ENCODE data around the gene EHBP1L1.
A peak's percentile ranks its signal among the peaks of the same experiment; 100 is the strongest.

EHBP1L1 gene

DNA sequence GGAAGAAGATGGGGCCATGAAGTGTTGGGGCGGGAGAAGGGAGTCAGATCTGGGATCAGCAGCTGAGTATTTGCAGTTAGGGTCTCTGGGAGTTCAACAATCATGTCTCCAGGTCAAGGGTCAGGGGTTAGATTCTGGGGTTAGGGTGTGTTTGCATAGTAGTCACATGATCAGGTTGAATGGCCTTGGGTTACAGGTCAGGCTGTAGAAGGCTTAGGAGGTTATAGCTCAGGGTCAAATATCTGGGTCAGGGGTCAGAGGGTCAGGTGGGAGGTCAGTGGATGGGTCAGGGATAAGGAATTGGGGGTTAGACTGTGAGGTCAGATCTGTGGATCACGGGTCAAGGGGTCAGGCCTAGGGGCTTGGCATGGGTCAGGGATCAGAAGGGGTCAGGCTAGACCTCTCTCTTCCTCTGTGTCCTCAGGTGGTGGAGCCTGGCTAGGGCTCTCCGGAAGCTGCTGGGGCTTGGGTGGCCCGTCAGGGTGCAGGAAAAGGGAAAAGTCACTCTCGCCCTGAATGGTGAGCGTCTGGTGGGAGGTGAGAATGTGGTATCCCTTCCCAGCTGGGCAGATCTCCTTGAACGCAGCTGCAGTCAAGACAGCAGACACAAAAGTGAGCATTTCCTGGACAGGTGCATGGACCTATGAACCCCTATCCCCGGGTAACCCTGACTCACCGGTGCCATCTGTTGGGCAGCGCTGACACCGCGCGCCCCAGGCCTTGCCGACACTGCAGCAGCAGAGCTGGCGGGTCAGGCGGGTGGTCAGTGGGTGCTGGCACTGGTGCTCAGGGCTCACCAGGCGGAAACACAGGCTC lies 24.1 kb upstream of the EHBP1L1 start:
- Histone ChIP-seq H3K9me3 (ENCODE audit: low read depth, low read length) (no peaks in the 10 kb centered on the region), H3K27ac (no peak overlapping the region), H3K4me3 (no peak overlapping the region), H3K9ac (ENCODE audit: insufficient read length) (no peak overlapping the region), H3K36me3 (ENCODE audit: insufficient read depth, low read length) (peaks cover 19% of the 10 kb centered on the region; the same call in 1 of the 2 replicates)
- DNase-seq (ENCODE audit: low read depth, low spot score) = no peak
- no peak for TF ChIP-seq POLR2AphosphoS5 (IDR thresholded peaks at IDR 0.05; ENCODE audit: borderline replicate concordance, low read depth, low read length)
- no peak for TF ChIP-seq FOXP2 (optimal IDR thresholded peaks at IDR 0.05; ENCODE audit: control extremely low read depth, extremely low read length, insufficient read depth)
- TF ChIP-seq EZH2 (IDR thresholded peaks at IDR 0.05) = no peak

DNA sequence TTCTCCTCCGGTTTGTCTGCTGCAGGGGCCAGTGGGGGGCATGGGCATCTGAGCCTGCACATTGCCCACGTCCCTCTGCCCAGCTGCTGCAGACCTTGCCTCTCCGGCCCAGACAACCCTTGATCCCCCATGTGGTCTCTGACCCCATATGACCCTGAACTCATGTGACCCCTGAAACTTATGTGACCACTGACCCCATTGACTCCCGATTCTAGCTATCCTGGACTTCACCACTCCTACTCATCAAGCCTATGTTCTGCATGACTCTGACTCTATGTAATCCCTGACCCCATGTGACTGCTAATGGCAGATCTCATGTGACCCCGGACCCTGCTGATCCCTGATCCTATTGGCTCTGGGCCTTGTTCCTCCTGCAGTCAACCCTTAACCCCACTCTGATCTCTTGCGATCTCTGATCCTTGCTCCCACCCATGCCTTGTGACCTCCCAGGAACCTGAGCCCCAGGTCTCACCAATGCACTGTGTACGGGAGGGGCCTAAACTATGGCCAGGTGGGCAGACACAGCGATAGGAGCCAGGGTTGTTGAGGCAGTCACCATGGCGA lies 23.4 kb upstream of the EHBP1L1 start:
- Histone ChIP-seq H3K27ac (peak overlapping the region; percentile 67; the same call in 1 of the 2 replicates), H3K4me3 (no peak overlapping the region), H3K9ac (ENCODE audit: insufficient read length) (no peak overlapping the region), H3K36me3 (ENCODE audit: insufficient read depth, low read length) (peaks cover 19% of the 10 kb centered on the region; the same call in 1 of the 2 replicates), H3K9me3 (ENCODE audit: low read depth, low read length) (no peaks in the 10 kb centered on the region)
- no peak for DNase-seq (ENCODE audit: low read depth, low spot score)
- TF ChIP-seq FOXP2 (optimal IDR thresholded peaks at IDR 0.05; ENCODE audit: control extremely low read depth, extremely low read length, insufficient read depth) = no peak
- no peak for TF ChIP-seq POLR2AphosphoS5 (IDR thresholded peaks at IDR 0.05; ENCODE audit: borderline replicate concordance, low read depth, low read length)
- no peak for TF ChIP-seq EZH2 (IDR thresholded peaks at IDR 0.05)

DNA sequence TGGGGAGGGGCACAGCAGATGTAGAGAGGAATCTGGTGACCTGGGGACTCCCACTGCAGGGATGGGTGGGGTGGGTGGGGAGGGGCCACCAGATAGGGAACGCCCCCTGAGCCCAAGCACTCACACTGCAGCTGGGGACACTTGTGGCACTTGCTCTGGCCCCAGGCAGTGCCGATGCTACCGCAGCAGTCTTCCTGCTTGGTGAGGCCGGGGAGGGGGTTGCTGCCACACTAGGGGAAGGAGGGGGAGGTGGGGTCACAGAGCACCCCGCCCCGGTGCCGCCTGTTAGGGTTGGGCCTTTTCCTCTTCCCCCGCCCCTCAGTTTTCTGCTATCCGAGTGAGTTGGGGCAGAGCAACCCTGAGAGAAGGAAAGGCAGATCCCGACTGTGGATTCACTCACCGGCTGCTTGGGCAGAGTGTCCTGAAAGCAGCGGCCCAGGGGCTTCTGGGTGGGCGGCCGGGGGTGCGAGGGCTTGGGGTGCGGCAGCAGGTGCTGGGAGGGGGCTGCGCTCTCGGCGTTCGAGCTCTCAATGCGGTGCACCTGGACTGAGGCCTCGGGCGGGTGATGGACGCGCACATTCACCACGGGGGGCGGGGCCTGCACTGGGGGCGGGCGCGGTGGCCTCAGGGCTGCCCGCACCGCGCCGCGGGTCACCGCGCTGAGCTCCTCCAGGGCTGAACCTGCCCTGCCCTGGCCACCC lies 22.4 kb upstream of the EHBP1L1 start:
- H3K9me3 ChIP-seq (ENCODE audit: low read depth, low read length) = no peaks in the 10 kb centered on the region
- DNase-seq (ENCODE audit: low read depth, low spot score) = no peak
- TF ChIP-seq POLR2AphosphoS5 (IDR thresholded peaks at IDR 0.05; ENCODE audit: borderline replicate concordance, low read depth, low read length) (peak; percentile 59), EZH2 (IDR thresholded peaks at IDR 0.05) (no peak)
- H3K9ac ChIP-seq (ENCODE audit: insufficient read length) = no peak overlapping the region
- peak overlapping the region; percentile 73 for H3K27ac ChIP-seq
- H3K36me3 ChIP-seq (ENCODE audit: insufficient read depth, low read length) = peaks cover 19% of the 10 kb centered on the region; the same call in 1 of the 2 replicates
- peak overlapping the region; percentile 64 for H3K4me3 ChIP-seq

DNA sequence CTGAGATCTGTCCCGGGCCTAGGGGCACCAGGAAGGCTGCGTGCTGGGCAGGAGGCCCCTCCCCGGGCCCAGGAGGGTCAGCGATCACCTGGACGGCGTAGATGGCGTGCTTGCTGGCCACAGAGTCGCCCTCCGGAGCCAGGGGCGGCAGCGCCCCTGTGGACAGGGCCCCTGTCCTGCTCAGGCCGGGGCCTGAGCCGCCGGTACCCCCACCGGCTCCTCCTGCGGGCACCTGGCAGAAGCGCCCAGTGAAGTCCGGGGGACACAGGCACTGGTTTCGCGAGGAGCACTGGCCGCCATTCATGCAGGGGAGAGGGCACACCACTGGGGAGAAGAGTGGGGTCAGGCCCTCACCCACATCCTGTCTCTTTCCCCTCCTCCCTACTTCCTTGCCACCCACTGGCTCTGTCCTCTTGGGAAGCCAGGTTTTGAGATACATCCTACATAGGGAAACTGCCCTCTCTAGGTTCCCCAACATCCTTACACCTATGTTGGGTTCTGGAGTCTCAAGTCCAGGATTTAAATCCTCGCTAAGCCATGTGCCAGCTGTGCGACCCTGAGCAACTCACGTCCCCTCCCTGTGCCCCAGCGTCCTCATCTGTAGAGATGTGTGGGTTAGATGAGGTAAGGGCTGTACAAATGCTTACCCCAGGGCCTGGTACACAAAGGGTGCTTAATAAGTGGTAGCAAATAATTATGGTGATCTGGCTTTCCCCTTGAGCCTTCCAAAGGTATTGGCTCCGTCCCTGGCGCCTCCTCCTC lies 21.6 kb upstream of the EHBP1L1 start:
- TF ChIP-seq FOXP2 (optimal IDR thresholded peaks at IDR 0.05; ENCODE audit: control extremely low read depth, extremely low read length, insufficient read depth) = no peak
- no peak for TF ChIP-seq EZH2 (IDR thresholded peaks at IDR 0.05)
- TF ChIP-seq POLR2AphosphoS5 (IDR thresholded peaks at IDR 0.05; ENCODE audit: borderline replicate concordance, low read depth, low read length) = no peak
- no peak for DNase-seq (ENCODE audit: low read depth, low spot score)
- peak overlapping the region; percentile 29 for H3K9ac ChIP-seq (ENCODE audit: insufficient read length)
- H3K27ac ChIP-seq = peak overlapping the region; percentile 73
- peaks cover 17% of the 10 kb centered on the region; the same call in 1 of the 2 replicates for H3K36me3 ChIP-seq (ENCODE audit: insufficient read depth, low read length)
- peak overlapping the region; percentile 64 for H3K4me3 ChIP-seq
- no peaks in the 10 kb centered on the region for H3K9me3 ChIP-seq (ENCODE audit: low read depth, low read length)

DNA sequence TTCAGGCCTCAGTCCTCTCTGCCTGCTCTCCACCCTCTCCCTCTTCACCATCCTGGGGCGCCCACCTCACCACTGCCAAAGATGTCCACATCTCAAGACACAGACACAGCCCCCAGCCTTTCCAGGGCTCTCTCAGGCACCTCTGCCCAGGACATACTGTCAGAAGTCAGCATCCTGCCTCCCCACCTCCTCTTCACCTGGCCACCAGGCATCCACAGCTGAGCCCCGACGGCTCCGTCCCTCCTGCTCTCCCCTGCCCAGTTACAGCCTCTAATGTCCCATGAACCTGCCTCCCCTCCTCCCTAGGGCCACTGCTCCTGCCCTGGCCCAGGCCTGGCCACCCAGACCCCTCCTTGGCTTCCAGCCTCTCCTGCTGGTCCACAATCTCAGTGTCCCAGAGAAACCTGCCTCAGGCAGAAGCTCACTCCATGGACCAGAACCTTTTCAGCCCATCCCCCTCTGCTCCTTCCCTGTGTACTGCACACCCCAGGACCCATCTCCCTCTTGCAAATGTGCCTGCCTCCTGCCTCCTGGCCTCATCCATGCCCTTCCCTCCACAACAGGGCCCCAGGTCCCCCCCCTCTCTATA lies 20.9 kb upstream of the EHBP1L1 start:
- H3K9ac ChIP-seq (ENCODE audit: insufficient read length) = no peak overlapping the region
- H3K36me3 ChIP-seq (ENCODE audit: insufficient read depth, low read length) = peaks cover 13% of the 10 kb centered on the region; the same call in 1 of the 2 replicates
- peak overlapping the region; percentile 73 for H3K27ac ChIP-seq
- TF ChIP-seq FOXP2 (optimal IDR thresholded peaks at IDR 0.05; ENCODE audit: control extremely low read depth, extremely low read length, insufficient read depth) = no peak
- no peak for TF ChIP-seq EZH2 (IDR thresholded peaks at IDR 0.05)
- TF ChIP-seq POLR2AphosphoS5 (IDR thresholded peaks at IDR 0.05; ENCODE audit: borderline replicate concordance, low read depth, low read length) = no peak
- no peak for DNase-seq (ENCODE audit: low read depth, low spot score)
- H3K9me3 ChIP-seq (ENCODE audit: low read depth, low read length) = no peaks in the 10 kb centered on the region
- H3K4me3 ChIP-seq = no peak overlapping the region

DNA sequence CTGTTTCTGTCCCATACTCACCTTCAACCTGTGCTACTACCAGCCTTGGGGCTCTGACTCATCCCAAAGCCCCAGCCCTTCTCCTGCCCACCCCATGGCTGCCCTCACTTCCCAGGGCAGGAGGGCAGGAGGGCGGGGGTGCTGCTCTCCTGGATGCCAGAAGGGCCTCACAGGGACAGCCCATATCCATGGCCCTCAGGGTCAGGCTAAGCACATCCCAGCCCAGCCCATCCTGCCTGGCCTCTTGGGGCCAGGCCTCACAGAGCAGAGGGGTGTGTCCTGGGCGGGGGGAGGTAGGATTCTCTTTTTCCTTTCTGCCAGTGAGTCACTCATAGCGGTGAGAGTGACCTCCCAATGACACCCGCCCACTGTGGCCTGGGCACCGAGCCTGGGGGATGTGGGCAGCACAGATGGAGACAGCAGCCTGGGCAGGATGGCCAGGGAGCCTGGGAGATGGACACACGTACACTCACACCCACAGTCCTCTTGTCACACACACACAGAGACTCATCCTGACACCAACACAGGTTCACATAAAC lies 20.1 kb upstream of the EHBP1L1 start:
- Histone ChIP-seq H3K9ac (ENCODE audit: insufficient read length) (no peak overlapping the region), H3K4me3 (no peak overlapping the region), H3K36me3 (ENCODE audit: insufficient read depth, low read length) (peaks cover 12% of the 10 kb centered on the region; the same call in 1 of the 2 replicates), H3K27ac (no peak overlapping the region), H3K9me3 (ENCODE audit: low read depth, low read length) (no peaks in the 10 kb centered on the region)
- TF ChIP-seq POLR2AphosphoS5 (IDR thresholded peaks at IDR 0.05; ENCODE audit: borderline replicate concordance, low read depth, low read length) (no peak), FOXP2 (optimal IDR thresholded peaks at IDR 0.05; ENCODE audit: control extremely low read depth, extremely low read length, insufficient read depth) (no peak)
- no peak for DNase-seq (ENCODE audit: low read depth, low spot score)

GRCh38 chr11:65556470-65557279 lies 19.2 kb upstream of the EHBP1L1 start:
- TF ChIP-seq POLR2AphosphoS5 (IDR thresholded peaks at IDR 0.05; ENCODE audit: borderline replicate concordance, low read depth, low read length) (no peak), FOXP2 (optimal IDR thresholded peaks at IDR 0.05; ENCODE audit: control extremely low read depth, extremely low read length, insufficient read depth) (no peak), EZH2 (IDR thresholded peaks at IDR 0.05) (no peak)
- DNase-seq (ENCODE audit: low read depth, low spot score) = no peak
- H3K4me3 ChIP-seq = peak overlapping the region; percentile 89
- peak overlapping the region; percentile 83 for H3K27ac ChIP-seq
- no peaks in the 10 kb centered on the region for H3K9me3 ChIP-seq (ENCODE audit: low read depth, low read length)
- H3K36me3 ChIP-seq (ENCODE audit: insufficient read depth, low read length) = peaks cover 4% of the 10 kb centered on the region; the same call in 1 of the 2 replicates
- H3K9ac ChIP-seq (ENCODE audit: insufficient read length) = peak overlapping the region; percentile 85
